Effector memory CD4-positive, alpha-beta T cell (primary cell): ENCODE measurements around the gene GNG13.

ENCODE experiments used
- DNase-seq, 3 donors: peaks; one replicate each; pipeline ENCODE4 v3.0.0-alpha.2; 2020
- H3K27ac ChIP-seq: 2 replicates; pipeline ENCODE4 v1.7.0; 2013; ENCODE audit warnings: mild to moderate bottlenecking, low read length, moderate library complexity; ENCODE audit not compliant: insufficient read depth, poor library complexity, severe bottlenecking
- H3K27me3 ChIP-seq: replicated peaks from 2 replicates; pipeline ENCODE4 v1.7.0; 2013; ENCODE audit warnings: mild to moderate bottlenecking, low read length; ENCODE audit not compliant: insufficient read depth, control insufficient read depth, poor library complexity, severe bottlenecking
- H3K36me3 ChIP-seq: 2 replicates; pipeline ENCODE4 v1.7.0; 2013; ENCODE audit warnings: mild to moderate bottlenecking, low read length, moderate library complexity; ENCODE audit not compliant: control insufficient read depth, insufficient read depth
- H3K4me1 ChIP-seq: 2 replicates; pipeline ENCODE4 v1.7.0; 2013; ENCODE audit warnings: low read length, mild to moderate bottlenecking; ENCODE audit not compliant: control insufficient read depth, insufficient read depth, poor library complexity, severe bottlenecking
- H3K4me3 ChIP-seq: 2 replicates; pipeline ENCODE4 v1.7.0; 2013; ENCODE audit warnings: low read length, low read depth, mild to moderate bottlenecking; ENCODE audit not compliant: insufficient read depth, poor library complexity, severe bottlenecking
- H3K9me3 ChIP-seq: 2 replicates; pipeline ENCODE4 v1.7.0; 2013; ENCODE audit warnings: mild to moderate bottlenecking, low read length, moderate library complexity; ENCODE audit not compliant: control insufficient read depth
- total RNA-seq, 3 donors: gene quantifications; one replicate each; lab custom pipeline; 2026; lab: John Stamatoyannopoulos, UW

GNG13 gene, protein sequence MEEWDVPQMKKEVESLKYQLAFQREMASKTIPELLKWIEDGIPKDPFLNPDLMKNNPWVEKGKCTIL
- total RNA-seq, result 0 reads per million in 3 donors

GRCh38 chr16:799948-800833, at the start of gene GNG13:
Gene GNG13, minus strand, starts transcription at chr16:800734. Its CDS starts 1,657 bp downstream, at chr16:799077.
- Histone ChIP-seq H3K4me1 (peaks cover 5% of the 10 kb centered on the region), H3K27me3 (peaks cover 25% of the 10 kb centered on the region), H3K27ac (no peak within 1 kb of the TSS), H3K36me3 (no peaks in the 10 kb centered on the region), H3K9me3 (no peaks in the 10 kb centered on the region), H3K4me3 (no peak within 1 kb of the TSS)
- no peak for DNase-seq

- Histone ChIP-seq H3K4me1 (no peaks in the 10 kb centered on the region), H3K4me3 (no peak overlapping the region), H3K27ac (no peak overlapping the region), H3K36me3 (no peaks in the 10 kb centered on the region), H3K9me3 (no peaks in the 10 kb centered on the region), H3K27me3 (no peaks in the 10 kb centered on the region)
- no peak for DNase-seq
Observed at GRCh38 chr16:848510-849253, 48.1 kb upstream of the GNG13 start.

GRCh38 chr16:847681-848445, 47.3 kb upstream of the GNG13 start:
- no peak for DNase-seq
- Histone ChIP-seq H3K27ac (no peak overlapping the region), H3K27me3 (no peaks in the 10 kb centered on the region), H3K36me3 (no peaks in the 10 kb centered on the region), H3K4me3 (no peak overlapping the region), H3K9me3 (no peaks in the 10 kb centered on the region), H3K4me1 (no peaks in the 10 kb centered on the region)

DNA sequence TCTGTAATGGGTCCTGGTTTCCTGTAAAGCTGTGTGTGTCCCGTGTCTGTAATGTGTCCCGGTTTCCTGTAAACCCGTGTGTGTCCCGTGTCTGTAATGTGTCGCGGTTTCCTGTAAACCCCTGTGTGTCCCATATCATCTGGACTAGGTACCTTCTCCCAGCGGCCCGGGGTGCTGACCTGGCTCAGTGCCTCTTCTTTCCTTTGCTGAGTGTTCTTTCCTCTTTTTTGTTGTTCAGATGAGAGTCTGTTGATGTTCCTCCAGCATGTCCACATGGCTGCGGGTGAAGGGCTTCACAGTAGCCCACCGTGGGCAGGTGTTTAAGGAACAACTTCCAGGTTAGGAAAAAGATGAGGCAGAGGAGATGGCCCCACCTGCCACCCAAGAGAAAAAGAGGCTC, 46.6 kb upstream of the GNG13 start:
- Histone ChIP-seq H3K4me1 (no peaks in the 10 kb centered on the region), H3K9me3 (no peaks in the 10 kb centered on the region), H3K27me3 (no peaks in the 10 kb centered on the region), H3K27ac (no peak overlapping the region), H3K36me3 (no peaks in the 10 kb centered on the region), H3K4me3 (no peak overlapping the region)
- no peak for DNase-seq

GRCh38 chr16:845351-845745, 44.8 kb upstream of the GNG13 start:
- Histone ChIP-seq H3K4me1 (no peaks in the 10 kb centered on the region), H3K27me3 (no peaks in the 10 kb centered on the region), H3K27ac (no peak overlapping the region), H3K4me3 (no peak overlapping the region), H3K36me3 (no peaks in the 10 kb centered on the region), H3K9me3 (no peaks in the 10 kb centered on the region)
- DNase-seq, result no peak

DNA sequence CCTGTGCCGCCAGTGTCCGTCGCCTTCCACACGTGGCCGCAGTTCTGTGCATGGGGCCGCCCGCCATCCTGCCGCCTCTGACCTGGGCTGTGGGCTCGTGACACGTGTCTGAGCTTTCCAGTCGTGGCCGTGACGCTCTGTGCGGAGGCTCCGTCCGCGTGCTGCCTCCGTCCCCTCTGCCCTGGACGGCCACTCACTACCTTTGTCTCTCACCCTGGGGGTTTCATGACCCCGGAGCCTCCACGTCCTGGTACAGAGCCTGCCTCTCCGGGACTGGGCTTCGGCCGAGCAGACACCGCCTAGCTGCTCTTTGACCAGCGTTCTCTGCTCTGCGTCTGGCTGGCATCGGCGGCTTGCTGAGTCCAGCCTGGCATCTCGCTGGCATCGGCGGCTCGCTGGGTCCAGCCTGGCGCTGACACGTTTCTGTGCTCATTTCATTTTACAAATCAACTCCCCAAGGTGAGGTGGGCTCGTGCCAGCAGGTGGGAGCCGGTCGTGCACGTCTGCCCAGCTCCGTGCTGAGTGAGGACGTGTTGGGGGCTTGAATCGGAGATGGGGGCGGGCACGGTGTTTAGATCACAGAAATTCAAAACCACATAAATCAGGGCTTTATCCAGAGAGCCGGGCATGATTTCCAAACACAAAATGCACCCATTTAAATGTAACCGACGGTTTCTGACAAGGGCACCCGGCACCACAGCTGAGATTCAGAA, 44.3 kb upstream of the GNG13 start:
- H3K4me3 ChIP-seq, result no peak overlapping the region
- no peak overlapping the region for H3K27ac ChIP-seq
- no peaks in the 10 kb centered on the region for H3K36me3 ChIP-seq
- DNase-seq, result no peak
- no peaks in the 10 kb centered on the region for H3K9me3 ChIP-seq
- H3K27me3 ChIP-seq, result no peaks in the 10 kb centered on the region
- H3K4me1 ChIP-seq, result no peaks in the 10 kb centered on the region

DNA sequence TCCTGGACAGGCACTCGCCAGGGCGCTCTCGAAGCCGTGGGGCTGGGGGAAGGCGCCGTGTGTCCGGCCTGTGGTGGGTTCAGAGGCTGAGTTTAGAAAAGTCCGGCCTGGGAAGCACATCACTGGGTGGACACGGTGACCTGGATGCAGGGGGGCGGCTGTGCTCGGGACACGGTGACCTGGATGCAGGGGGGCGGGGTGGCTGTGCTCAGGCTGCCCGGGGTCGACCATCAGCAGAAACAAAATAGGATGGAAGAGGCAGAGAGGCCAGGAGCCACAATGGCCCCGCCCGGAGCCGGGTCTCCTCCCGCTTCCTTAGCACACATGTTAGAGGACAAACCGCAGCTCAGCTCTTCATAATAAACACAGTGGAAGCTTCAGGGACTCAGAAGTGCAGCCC, 43.2 kb upstream of the GNG13 start:
- DNase-seq, result no peak
- Histone ChIP-seq H3K4me3 (no peak overlapping the region), H3K27me3 (no peaks in the 10 kb centered on the region), H3K9me3 (no peaks in the 10 kb centered on the region), H3K4me1 (no peaks in the 10 kb centered on the region), H3K36me3 (no peaks in the 10 kb centered on the region), H3K27ac (no peak overlapping the region)

DNA sequence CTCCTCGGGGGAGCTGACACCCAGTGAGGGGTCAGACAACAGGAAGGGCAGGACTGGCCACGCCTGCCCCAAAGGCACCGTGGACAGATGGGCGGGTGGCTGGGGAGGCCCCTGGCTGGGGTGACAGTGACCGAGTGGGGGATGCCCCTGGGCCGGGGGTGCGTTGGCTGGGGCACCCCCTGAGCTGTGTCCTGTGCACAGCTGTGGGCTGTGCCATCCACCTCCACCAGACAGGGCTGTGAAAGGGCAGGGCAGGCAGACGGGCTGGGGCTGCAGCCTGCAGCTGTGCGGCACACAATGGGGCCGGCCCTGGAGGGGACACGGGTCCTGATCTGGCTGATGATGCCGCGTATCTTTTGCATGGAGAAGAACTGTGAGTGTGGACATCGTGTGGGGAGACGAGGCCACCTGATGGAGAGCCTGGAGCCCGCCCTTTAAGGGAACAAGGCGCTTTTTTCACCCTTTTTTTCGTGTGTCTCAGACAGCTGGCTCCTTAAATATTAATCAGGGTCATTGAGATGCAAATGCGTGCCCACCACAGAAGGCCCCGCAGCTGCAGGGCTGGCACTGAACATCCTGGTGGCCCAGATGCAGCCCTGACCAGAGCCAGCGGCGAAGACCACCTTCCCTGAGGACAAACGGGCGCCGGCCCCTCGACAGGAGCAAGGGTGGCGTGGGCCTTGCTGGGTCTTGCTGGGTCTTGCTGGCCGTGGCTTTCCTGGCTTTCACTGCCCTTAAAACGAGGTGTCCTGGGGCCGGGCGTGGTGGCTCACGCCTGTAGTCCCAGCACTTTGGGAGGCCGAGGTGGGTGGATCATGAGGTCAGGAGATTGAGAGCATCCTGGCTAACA, 42.4 kb upstream of the GNG13 start:
- Histone ChIP-seq H3K4me1 (no peaks in the 10 kb centered on the region), H3K27me3 (no peaks in the 10 kb centered on the region)

GRCh38 chr16:842061-842476, 41.5 kb upstream of the GNG13 start:
- H3K4me1 ChIP-seq, result no peaks in the 10 kb centered on the region
- no peak overlapping the region for H3K4me3 ChIP-seq
- H3K36me3 ChIP-seq, result no peaks in the 10 kb centered on the region
- H3K9me3 ChIP-seq, result no peaks in the 10 kb centered on the region
- no peak overlapping the region for H3K27ac ChIP-seq
- no peaks in the 10 kb centered on the region for H3K27me3 ChIP-seq
- no peak for DNase-seq

More for the DNA sequence above, 42.4 kb upstream of the GNG13 start:
- no peaks in the 10 kb centered on the region for H3K9me3 ChIP-seq
- H3K36me3 ChIP-seq, result no peaks in the 10 kb centered on the region
- no peak overlapping the region for H3K27ac ChIP-seq
- no peak overlapping the region for H3K4me3 ChIP-seq
- DNase-seq, result no peak
